Measurements from ENCODE around the gene PIM2.

PIM2 gene

DNA sequence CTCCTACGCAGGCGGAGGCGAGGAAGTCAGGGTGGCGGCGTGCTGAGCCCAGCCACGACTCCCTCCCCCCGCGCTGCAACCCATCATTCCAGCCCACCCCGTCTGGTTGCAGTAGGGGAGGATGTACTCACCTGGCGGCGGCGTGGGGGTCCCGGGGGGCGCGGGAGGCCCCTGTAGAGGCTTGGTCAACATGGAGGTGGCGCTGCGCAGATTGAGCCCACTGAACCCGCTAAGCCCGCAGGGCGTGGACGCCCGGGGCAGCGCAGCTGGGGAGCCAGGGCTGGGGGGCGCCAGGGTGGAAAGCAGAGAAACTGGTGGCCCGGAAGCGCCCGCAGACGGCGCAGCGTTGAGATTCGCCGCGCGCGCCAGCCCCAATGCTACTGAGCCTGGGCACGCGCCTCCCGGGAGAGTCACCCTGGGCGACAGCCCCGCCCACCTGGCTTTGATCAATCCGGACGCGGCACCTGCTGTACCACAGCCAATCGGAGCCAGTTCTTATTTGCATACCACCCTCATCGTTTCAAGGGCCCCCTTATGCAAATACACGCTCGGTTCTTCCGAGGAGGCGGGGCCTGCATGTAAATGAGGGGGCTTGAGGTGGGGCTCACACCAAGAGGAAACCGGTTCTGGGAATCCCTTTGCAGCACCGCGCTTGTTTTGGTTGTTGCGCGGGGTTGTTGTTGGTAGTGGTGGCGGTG lies at the start of gene PIM2:
TSS of gene PIM2 (minus strand) at position 382 of the 698 bp plus-strand sequence. CDS start at position 192, 190 bp downstream.
- peak; percentile 85 for DNase-seq (ENCODE audit: low spot score)
- peak; percentile 94 for FAIRE-seq

DNA sequence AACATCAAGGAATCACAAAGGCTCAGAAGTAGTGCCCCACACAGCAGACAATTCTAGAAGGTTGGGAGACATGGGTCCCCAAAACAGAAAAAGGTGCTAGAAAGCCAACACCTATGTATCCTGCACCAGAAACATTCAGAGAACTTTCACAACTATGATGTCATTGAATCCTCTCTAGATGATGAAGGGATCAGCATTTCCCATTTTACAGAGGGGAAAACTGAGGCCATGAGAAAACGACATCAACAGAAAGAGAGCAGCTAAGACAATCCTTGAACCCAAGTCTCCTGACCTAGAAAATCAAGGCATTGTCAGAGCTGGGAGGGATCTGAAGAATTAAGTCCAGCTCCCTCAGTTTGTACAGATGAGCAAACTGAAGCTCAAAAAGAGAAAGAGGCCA lies 49.6 kb upstream of the PIM2 start:
- no peak for FAIRE-seq
- no peak for DNase-seq (ENCODE audit: low spot score)

DNA sequence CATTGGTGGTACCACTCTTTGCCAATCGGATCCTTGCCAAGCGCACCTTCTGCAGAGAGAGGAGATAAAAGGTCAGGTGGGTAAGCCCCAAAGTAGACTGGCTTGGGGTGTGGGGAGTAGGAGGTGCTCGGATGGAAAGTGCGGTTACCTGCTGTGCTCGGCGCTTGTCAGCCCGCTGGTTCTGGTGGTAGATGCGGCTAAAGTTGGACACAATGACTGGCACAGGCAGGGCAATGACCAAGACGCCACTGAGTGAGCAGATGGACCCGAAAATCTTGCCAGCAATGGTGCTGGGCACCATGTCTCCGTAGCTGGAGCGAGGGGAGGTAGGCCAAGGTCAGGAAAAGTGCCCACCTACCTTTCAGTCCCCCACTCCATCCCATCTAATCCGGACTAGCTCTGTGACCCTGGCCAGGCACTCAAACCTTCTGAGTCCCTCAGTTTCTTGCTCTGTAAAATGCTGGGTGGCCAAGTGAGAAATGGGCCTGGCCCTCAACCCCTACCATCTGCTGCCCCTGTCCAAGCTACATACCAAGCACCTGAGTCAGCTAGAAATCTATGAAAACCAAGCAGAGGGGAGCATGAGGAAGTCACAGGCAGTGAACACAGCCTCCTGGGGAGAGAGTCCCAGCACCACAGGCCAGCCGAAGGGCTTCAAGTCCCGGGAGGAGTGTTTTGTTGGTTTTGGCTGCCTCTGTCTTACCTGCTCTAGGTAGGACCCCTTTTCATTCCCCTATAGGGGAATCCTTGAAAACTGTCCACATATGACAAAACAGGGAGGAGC lies 48.2 kb upstream of the PIM2 start:
- DNase-seq (ENCODE audit: low spot score) (peak; percentile 39), FAIRE-seq (peak; percentile 35)

DNA sequence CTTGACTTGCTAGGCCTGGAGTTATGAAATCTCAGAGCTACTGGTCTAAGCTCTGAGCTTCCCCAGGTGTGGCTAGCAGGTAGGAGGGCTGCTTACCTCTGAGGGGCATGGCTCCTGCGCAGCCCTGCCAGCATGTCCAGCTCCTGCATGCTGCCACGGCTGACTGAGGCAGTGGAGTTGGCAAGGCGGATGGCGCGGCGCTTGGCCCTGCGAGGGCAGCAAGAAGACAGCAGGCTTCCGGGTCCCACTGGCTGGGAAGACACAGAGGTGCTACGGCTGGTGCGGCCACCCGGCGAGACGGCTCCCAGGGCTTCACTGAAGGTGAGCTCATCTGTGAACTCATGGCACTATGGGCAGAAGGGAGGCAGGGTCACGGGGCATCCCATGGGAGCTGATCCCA lies 47.1 kb upstream of the PIM2 start:
- FAIRE-seq = no peak
- DNase-seq (ENCODE audit: low spot score) = no peak

DNA sequence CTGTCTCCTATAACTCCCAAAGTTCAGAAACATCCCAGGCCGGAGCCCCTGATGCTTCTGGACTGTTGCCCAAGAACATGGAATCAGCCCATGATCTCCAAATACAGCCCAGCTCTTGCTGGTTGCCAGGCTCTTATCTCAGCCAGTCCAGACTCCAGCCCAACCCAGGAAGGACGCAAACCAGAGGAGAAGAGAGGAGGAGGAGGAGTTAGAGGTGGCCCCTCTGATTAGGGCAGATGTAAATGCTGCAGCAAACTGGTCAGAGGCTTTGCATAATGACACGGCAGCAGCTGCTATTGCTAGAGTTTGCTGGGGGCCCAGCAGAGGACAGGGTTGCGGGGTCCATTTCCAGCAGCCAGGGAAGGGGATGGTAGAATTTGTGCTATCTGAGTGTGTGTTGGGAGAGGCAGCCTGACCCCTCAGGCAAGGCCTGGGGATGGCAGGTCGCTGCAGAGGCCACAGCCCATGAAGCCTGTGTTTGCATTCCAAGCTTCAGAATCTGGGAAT lies 42.8 kb upstream of the PIM2 start:
- FAIRE-seq (no peak), DNase-seq (ENCODE audit: low spot score) (no peak)

DNA sequence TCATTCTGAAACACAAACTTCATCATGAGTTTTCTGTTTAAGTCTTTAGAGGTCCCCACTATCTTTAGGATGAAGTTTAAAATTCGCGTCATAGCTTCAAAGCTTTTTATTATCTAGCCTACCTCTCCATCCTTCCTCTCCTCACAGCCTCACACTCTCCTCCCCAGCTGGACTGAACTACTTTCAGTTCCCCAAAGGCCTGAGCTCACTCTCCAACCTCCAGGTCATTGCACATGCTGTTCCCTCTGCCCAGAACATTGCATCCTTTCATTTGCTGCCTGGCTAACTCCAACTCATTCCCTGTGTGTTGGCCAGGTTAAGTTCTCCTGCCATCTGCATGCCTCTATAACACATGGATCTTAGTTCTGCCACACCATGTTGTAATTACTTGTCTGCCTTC lies 41.5 kb upstream of the PIM2 start:
- DNase-seq (ENCODE audit: low spot score) (no peak), FAIRE-seq (no peak)

DNA sequence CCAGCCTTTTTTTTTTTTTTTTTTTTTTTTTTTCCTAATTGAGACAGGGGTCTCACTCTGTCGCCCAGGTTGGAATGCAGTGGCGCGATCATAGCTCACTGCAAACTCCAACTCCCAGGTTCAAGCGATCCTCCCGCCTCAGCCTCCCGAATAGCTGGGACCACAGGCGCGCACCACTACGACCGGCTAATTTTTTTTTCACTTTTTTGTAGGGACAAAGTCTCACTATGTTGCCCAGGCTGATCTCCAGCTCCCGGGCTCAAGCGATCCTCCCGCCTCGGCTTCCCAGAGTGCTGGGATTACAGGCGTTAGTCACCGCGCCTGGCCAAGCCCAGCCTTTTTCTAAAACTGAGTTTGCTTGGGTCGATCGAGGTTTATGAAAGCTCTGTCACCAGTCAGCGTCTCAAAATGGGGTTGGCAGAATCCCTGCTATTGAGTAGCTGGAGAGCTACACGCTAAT lies 39.8 kb upstream of the PIM2 start:
- DNase-seq (ENCODE audit: low spot score) = peak; percentile 10
- no peak for FAIRE-seq

DNA sequence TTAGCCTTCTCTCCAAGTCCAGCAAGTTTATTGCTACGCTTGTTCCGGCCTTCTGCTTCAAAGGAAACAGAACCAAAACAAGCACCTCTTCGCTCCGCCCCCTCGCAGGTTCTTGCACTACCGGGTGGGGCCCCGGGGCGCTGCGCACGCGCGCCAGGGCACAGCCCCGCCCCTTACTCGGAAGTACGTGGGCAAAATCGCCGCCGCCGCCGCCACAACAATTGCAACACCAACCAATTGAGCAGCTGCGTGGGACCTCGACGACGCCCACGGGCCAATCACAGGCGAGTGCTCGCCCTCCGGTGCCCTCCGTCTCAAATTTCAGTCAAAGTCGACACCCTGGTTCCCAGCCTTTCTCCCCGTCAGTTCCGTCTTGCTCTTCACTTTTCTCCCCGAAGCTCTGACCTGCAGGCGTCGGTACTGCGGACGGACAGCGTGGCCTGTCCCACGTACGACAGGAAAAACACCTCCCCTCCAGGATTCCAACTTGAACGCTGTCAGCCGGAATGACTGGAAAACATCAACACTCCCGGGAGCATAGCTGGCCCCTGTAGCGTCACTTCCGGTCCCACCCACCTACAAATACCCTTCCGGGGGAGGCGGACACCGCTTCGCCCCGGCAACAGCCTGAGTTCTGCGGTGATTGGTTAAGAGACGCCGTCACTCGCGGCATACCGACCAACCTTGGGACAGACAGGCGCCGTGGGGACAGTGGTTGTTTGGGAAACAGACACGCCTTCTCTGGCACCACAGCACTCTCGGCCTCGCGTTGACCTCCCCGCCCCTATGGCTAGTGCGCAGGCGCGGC lies 39.2 kb upstream of the PIM2 start:
- FAIRE-seq = peak; percentile 95

DNA sequence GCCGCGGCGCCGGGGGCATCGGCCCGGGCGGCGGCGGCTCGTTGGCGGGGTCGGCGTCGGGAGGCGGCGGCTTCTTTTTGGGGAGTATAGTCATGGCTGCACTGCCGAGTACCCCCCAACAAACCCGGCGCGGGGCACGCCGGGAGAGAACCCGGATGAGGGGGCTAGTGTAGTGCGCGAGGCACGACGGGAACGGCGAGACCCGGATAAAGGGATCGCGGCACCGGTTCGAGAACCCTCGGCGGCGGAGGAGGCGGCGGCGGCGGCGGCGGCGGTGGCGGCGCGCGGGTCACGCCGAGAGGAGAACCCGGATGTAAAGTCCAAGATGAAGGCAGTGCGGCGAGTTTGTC lies 38.6 kb upstream of the PIM2 start, which contains the start of gene OTUD5:
TSS of gene OTUD5 (minus strand) at position 131 of the 350 bp plus-strand sequence. CDS start at position 94, 37 bp downstream.
- DNase-seq (ENCODE audit: low spot score) = no peak
- FAIRE-seq = no peak

More for the DNA sequence above, 39.2 kb upstream of the PIM2 start:
- peak; percentile 94 for DNase-seq (ENCODE audit: low spot score)

DNA sequence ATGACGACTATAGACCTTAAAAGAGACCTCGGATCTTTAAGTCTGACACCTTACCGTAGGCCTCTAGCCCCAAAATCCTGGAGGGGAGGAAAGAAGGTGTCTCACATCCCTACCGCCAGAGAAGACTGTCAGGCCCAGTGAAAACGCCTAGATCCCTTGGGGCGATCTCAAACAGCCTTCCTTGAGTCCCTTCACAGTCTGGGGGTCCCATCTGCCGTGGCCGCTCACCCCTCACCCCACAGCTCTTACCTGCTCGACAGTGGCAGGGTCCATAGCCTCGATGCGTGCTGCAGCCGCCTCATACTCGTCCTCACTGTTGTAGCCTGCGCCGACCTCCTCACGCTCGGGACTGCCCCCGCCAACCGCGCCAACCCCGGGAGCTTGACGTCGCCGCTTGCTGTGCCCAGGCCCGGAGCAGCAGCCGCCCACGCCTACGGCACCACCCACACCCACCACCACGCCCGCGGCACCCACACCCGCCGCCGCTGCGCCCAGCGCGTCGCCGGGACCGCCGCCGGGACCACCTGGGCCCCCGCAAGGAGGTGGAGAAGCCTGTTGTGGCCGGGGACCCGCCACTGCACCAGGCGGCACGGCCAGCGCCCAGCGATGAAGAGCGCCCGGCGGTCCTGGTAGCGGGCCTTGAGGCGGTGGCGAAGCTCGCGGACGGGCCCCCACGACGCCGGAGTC lies 38.0 kb upstream of the PIM2 start:
- no peak for DNase-seq (ENCODE audit: low spot score)
- FAIRE-seq = no peak

DNA sequence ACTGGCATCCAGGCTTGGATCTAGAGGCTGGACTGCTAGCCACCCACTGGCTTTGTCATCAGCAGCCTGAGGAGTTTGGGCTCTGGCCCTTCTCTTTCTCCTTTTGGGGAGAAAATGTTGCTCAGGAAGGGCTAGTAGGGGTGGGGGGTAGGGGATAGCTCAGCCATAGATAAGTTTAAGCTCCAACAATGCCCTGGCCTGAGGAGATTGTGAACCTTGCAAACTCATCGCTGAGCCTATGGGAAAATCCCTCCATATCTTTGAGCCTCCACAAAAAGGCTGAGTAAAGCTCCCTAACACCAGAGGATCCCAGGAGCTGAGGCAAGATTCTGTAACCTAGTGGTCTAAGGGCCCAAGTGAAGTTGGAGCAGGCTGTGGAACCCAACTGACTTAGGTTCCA lies 29.8 kb upstream of the PIM2 start:
- DNase-seq (ENCODE audit: low spot score) (no peak), FAIRE-seq (no peak)

DNA sequence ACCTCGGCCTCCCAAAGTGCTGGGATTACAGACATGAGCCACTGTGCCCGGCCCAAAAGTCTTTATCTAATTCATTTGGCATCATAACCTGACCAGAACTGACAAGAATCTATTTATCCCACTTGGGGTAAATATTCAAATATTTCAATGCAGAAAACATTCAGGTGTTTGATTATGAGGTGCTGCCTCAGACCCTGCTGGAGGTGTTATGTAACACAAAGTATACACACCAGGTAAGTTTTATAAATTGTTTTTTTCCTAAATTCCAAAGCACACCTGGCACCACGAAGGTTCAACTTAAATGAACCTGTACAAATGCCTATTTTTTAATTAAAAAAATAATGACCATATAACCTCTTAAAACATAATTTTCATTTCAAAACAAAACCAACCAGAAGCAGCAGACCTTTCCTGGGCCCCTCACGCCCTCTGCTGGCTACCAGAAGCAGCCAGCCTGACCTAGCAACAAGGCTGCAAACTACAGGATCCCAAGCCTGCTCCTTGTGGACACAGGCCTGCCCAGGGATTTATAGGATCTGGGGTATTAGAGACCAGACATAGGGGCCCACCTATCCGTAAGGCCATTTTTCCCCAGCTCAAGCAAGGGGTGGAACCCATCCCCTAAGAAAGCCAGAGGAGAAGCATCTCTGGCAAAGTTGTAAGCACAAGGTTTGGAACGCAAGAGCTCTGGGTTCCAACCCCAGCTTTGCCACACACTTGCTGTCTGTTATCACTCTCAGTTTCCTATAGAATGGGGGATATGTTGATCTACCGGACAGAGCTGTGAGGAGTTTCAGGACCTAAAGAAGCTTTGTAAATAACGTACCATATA lies 26.9 kb upstream of the PIM2 start:
- FAIRE-seq (peak; percentile 58), DNase-seq (ENCODE audit: low spot score) (peak; percentile 22)

DNA sequence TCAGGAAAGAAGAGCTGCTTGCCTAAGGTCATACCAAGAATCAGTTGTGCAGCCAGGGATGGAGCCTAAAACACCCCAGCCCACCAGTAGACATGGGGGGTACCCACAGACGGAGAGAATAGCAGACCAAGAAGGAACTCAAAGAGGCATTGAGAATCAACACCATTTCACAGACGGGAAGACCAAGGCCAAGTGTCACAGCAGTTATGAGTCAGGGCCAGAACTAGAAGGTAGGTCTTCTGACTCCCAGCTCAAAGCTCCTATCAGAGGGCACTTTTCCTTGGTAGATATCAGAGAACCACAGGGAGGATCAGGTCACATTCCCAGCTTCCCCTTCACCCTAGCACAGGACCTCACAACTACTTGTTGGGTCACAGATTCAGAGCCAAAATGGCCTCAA lies 24.1 kb upstream of the PIM2 start:
- FAIRE-seq (no peak), DNase-seq (ENCODE audit: low spot score) (no peak)

DNA sequence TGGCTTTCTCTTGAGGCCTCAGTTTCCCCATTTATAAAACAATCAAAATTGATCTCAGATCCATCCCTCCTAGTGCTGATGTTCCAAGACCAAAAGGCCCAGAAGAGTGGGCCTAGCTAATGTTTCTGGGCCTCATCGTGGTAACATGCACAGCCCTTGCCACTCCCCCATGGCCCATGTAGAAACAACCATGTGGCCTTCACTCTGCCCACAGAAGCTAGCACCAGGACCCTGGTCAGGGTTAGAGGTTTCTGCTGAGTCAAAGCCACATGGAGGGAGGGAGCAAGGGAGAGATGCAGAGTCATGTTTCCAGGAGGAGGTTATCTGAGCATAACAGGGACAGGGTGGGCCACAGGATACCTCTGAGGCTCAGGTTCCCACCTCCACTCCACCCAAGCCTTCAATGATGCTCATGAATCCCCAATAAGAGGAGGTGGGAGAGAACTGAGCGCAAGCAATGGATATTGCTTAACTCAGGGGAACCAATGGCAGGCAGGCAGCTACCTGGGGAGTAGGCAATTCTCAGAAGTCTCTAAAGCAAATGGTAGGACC lies 21.7 kb upstream of the PIM2 start:
- FAIRE-seq = no peak
- DNase-seq (ENCODE audit: low spot score) = no peak

DNA sequence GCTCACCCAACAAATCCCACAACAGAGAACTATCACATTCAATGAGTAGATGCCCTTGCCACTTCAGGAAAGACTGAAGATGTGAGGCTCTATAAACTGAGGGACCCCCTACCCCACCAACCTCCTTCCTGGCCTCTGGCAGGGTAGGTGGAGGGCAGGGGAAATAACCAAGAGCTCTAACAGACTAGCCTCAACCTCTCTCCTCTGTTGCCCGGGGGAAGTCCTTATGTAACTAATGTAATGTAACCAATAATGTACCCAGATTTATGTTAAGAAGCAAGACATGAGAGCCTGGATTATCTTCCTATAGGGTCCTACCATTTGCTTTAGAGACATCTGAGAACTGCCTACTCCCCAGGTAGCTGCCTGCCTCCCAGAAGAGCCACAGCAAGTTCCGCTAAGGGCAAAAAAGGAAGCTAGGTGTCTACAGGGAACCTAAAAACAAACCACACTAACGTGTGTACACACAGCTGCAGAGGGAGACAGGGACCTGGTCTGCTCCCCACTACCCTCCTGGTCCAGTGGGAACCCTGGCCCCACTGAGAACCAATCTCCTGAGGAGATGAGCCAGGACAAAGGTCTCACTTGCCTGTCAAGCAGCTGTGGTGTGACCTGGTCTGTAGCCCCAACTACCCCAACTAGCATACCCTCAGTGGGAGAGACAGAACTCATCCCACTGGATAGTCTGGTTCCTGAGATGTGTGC lies 20.9 kb upstream of the PIM2 start:
- FAIRE-seq (no peak), DNase-seq (ENCODE audit: low spot score) (no peak)

DNA sequence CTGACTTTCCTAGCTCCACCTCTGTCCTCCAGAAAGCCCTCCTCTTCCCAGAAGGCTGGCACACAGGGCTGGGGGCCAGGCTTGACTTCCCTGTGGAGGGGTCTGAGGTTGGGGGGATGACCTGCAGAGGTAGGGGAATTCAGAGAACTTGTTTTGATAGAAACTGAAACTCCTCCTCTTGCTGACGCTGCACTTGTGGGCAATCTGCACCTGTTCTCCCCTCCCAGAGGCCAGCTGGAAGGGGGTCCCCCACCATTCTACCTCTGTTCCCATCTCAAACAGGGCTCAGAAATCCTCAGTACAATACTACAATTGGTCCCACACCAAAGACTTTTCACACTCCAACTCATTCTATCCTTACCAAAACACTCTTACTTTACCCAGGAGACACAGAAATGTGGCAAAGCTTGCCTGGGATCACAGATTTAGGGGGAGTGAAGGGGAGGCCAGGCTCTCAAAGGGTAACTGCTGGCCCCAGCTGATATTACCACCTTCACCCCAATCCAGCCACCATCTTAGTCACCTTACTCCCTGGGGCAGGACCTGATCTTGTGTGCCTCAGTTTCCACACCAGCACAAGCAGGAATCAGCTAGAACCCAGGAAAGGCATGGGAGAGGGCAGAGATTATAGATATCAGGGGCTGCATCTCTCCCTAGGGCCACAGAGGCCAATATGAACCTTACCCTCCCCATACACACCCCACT lies 20.0 kb upstream of the PIM2 start:
- FAIRE-seq (no peak), DNase-seq (ENCODE audit: low spot score) (no peak)

DNA sequence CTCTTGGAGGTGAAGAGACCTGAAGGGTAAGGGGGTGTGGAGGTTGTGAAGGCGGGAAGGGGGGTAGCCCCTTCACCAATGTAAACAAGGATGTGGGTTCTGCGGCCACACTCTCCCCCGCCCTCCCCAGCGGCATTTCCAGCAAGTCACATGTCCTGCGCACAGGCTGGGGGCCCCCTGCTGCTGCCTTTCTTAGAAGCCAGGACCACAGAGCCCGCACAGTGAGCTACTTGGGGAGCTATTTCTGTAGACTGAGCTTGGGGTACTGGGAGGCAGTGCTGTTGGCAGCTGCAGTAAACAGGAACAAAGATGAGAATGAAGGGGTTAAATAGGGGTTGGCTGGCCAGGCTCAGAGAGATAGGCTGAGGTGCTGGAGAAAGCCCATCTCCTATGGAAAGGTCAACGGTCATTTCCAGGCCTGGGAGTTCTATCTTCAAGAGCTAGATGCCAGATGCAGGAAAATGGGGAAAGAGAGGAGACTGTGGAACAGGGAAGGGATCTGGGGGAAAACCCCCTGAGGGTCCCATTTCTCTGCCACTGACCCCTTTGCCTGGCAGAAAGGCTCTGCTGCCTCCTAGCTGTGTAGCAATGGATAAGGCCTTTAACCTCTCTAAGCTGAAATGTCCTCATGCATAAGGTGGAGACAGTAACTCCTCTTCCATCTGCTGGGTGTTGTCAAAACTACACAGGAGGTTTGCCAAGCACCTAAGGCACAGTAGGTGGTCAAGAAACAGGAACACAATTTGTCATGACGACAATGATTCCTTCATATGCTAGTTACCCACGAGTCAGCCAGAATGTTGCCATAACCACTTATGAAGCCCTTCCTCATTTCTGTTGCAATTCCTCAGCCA lies 18.5 kb upstream of the PIM2 start:
- FAIRE-seq (no peak), DNase-seq (ENCODE audit: low spot score) (no peak)

Measured in RCC 7860 (cell line).